Liver (tissue), 9 donors: ENCODE data around the gene GRM2. TPM values are rescaled to one million over a fixed set of nuclear protein-coding genes. Genes with fewer than 3 reads are reported as not detected.

Source experiments
- DNase-seq: peaks from one replicate; pipeline ENCODE4 v3.0.0-alpha.2; 2017; ENCODE audit warnings: low spot score
- H3K27ac ChIP-seq, 2 donors: one replicate each; pipeline ENCODE4 v1.7.0; 2013; ENCODE audit warnings: inconsistent platforms in 2 of 2, low read length in 2 of 2, control low read depth in 1 of 2, low read depth in 1 of 2, mild to moderate bottlenecking in 1 of 2
- H3K27me3 ChIP-seq, 4 donors: one replicate each; pipeline versions ENCODE4 v1.6.1 to v1.7.0; 2013; ENCODE audit warnings: low read length in 3 of 4, inconsistent platforms in 1 of 4, mild to moderate bottlenecking in 1 of 4, moderate library complexity in 1 of 4; ENCODE audit not compliant: control insufficient read depth in 4 of 4, insufficient read depth in 4 of 4
- H3K36me3 ChIP-seq, 4 donors: one replicate each; pipeline versions ENCODE4 v1.6.1 to v1.7.0; 2013; ENCODE audit warnings: low read length in 3 of 4, mild to moderate bottlenecking in 3 of 4, low read depth in 1 of 4, moderate library complexity in 1 of 4; ENCODE audit not compliant: control insufficient read depth in 4 of 4, insufficient read depth in 3 of 4
- H3K4me1 ChIP-seq, 4 donors: one replicate each; pipeline versions ENCODE4 v1.6.1 to v1.7.0; 2013; ENCODE audit warnings: low read length in 3 of 4, mild to moderate bottlenecking in 3 of 4, moderate library complexity in 1 of 4; ENCODE audit not compliant: control insufficient read depth in 4 of 4, insufficient read depth in 4 of 4
- H3K4me3 ChIP-seq, 3 donors: one replicate each; pipeline versions ENCODE4 v1.6.1 to v1.7.0; 2013; ENCODE audit warnings: low read length in 3 of 3, control low read depth in 1 of 3, low read depth in 1 of 3, mild to moderate bottlenecking in 1 of 3
- H3K9ac ChIP-seq, 2 donors: one replicate each; pipeline ENCODE4 v1.7.0; 2013; ENCODE audit warnings: low read length in 2 of 2, mild to moderate bottlenecking in 2 of 2, moderate library complexity in 2 of 2, control low read depth in 1 of 2, low read depth in 1 of 2
- H3K9me3 ChIP-seq, 4 donors: one replicate each; pipeline versions ENCODE4 v1.6.1 to v1.7.0; 2013; ENCODE audit warnings: low read length in 3 of 4; ENCODE audit not compliant: control insufficient read depth in 4 of 4
- ATF3 ChIP-seq: IDR thresholded peaks from 2 replicates; pipeline ENCODE4 v1.6.1; 2016; ENCODE audit warnings: antibody characterized with exemption
- CTCF ChIP-seq: fragments of 150-350 bp; IDR thresholded peaks from 2 replicates; pipeline ENCODE4 v1.5.1; 2017; ENCODE audit warnings: improper control_type of control experiment, low read depth, low read length; ENCODE audit not compliant: missing input control
- EGR1 ChIP-seq, 2 donors: IDR thresholded peaks; 2 replicates each; pipeline ENCODE4 v1.6.1; 2016 to 2018; ENCODE audit warnings: antibody characterized with exemption in 2 of 2, low read depth in 2 of 2
- FOXA1 ChIP-seq: IDR thresholded peaks from 2 replicates; pipeline ENCODE4 v1.6.1; 2016; ENCODE audit warnings: antibody characterized with exemption
- FOXA2 ChIP-seq: IDR thresholded peaks from 2 replicates; pipeline ENCODE4 v1.6.1; 2016; ENCODE audit warnings: antibody characterized with exemption
- HNF4G ChIP-seq: IDR thresholded peaks from 2 replicates; pipeline ENCODE4 v1.6.1; 2016; ENCODE audit warnings: antibody characterized with exemption
- MAX ChIP-seq: IDR thresholded peaks from 2 replicates; pipeline ENCODE4 v1.6.1; 2016; ENCODE audit warnings: antibody characterized with exemption
- REST ChIP-seq: IDR thresholded peaks from 2 replicates; pipeline ENCODE4 v1.6.1; 2016; ENCODE audit warnings: antibody characterized with exemption, mild to moderate bottlenecking
- SP1 ChIP-seq: IDR thresholded peaks from 2 replicates; pipeline ENCODE4 v1.6.1; 2018; ENCODE audit warnings: antibody characterized with exemption, mild to moderate bottlenecking
- TAF1 ChIP-seq: conservative IDR thresholded peaks from 2 replicates; pipeline ENCODE4 v1.6.1; 2016; ENCODE audit warnings: antibody characterized with exemption, mild to moderate bottlenecking
- WGBS: extraction: QIAGEN DNeasy Blood & Tissue Kit; methylation state at CpG from one replicate; pipeline ENCODE4 v1.1.7; 2013; 5-methylcytosine and 5-hydroxymethylcytosine counted together
- polyA plus RNA-seq, 2 donors: library from polyadenylated mRNA; stranded (reverse) in 1 of 2; unstranded in 1 of 2; fragments of 200-250 nt in 1 of 2; fragments of >200 nt in 1 of 2; fragmentation: Nextera tagmentation in 1 of 2; extraction: Ambion mirVana in 1 of 2; gene quantifications; one replicate each; pipeline versions ENCODE4 v1.2.1 to v1.2.3, GENCODE V29; 2013 to 2015
- total RNA-seq, 2 donors: library from RNA; depleted of rRNA; stranded (reverse); fragments of >200 nt; gene quantifications; one replicate each; pipeline ENCODE4 v1.2.3, GENCODE V29; 2014
- donor health status: healthy.
- donor health status: healthy.
- donor health status: healthy.
- donor health status: healthy.
- donor health status: healthy.

Gene GRM2
- total and polyA plus RNA-seq, 4 donors, result 0.02 to 0.08 TPM; not detected in 2

GRCh38 chr3:51704511-51704950, 2.3 kb upstream of the GRM2 start:
- 93% methylated on average over 4 of the region's 4 CpGs for WGBS
- DNase-seq, result no peak
- H3K4me1 ChIP-seq, result peaks cover 0 to 4% (median 1%) of the 10 kb centered on the region in 4 donors
- no peak overlapping the region for H3K4me3 ChIP-seq
- no peaks in the 10 kb centered on the region for H3K27me3 ChIP-seq
- no peak overlapping the region for H3K9ac ChIP-seq
- H3K36me3 ChIP-seq, result peaks cover 6 to 43% (median 19%) of the 10 kb centered on the region in 4 donors
- H3K9me3 ChIP-seq, result no peaks in the 10 kb centered on the region
- no peak overlapping the region for H3K27ac ChIP-seq
- TF ChIP-seq FOXA2 (no peak), CTCF (no peak), HNF4G (no peak), REST (no peak), MAX (no peak), SP1 (no peak), ATF3 (no peak)

- H3K27me3 ChIP-seq, result no peaks in the 10 kb centered on the region
- H3K27ac ChIP-seq, result no peak overlapping the region
- H3K9ac ChIP-seq, result no peak overlapping the region
- DNase-seq, result no peak
- 95% methylated on average over 8 of the region's 8 CpGs for WGBS
- H3K36me3 ChIP-seq, result peaks cover 5 to 33% (median 13%) of the 10 kb centered on the region in 4 donors
- TF ChIP-seq FOXA1 (no peak), TAF1 (no peak), EGR1 (IDR thresholded peaks at IDR 0.05; ENCODE audit: low read depth in 2 of 2) (no peak), MAX (no peak)
- H3K4me1 ChIP-seq, result peaks cover 0 to 4% (median 1%) of the 10 kb centered on the region in 4 donors
- H3K4me3 ChIP-seq, result no peak overlapping the region
- no peaks in the 10 kb centered on the region for H3K9me3 ChIP-seq
Observed at GRCh38 chr3:51705276-51706020, 1.4 kb upstream of the GRM2 start.
